Naive thymus-derived CD4-positive, alpha-beta T cell (primary cell): ENCODE measurements around the gene ROBO2. TPM values are rescaled to one million over a fixed set of nuclear protein-coding genes. Genes with fewer than 3 reads are reported as not detected.

ENCODE experiments used
- ATAC-seq: fragments of 150-1000 bp; cut with Tn5 transposase; 2 replicates; pipeline ENCODE4 v1.10.0; 2021; ENCODE audit warnings: mild to moderate bottlenecking, moderate library complexity
- CTCF ChIA-PET: fragments of 350-600 bp; sonication (Branson Sonifier 250); formaldehyde crosslinking; loops from one replicate; lab custom pipeline; 2021; ENCODE audit warnings: antibody characterized with exemption; lab: Charles Lee
- POLR2A ChIA-PET: fragments of 350-600 bp; sonication (Branson Sonifier 250); formaldehyde crosslinking; loops from one replicate; lab custom pipeline; 2021; ENCODE audit warnings: antibody characterized with exemption, inconsistent platforms; lab: Charles Lee
- DNase-seq, 9 donors: peaks; one replicate each; pipeline versions ENCODE4 v3.0.0 to v3.0.0-alpha.2; 2020 to 2022; ENCODE audit warnings: mixed read lengths in 1 of 9
- H3K27ac ChIP-seq: one replicate; pipeline ENCODE4 v1.7.0; 2013; ENCODE audit warnings: mild to moderate bottlenecking, low read depth, low read length, moderate library complexity
- H3K27me3 ChIP-seq, 2 donors: one replicate each; pipeline ENCODE4 v1.7.0; 2013; ENCODE audit warnings: low read length in 2 of 2, mild to moderate bottlenecking in 2 of 2, moderate library complexity in 2 of 2; ENCODE audit not compliant: control insufficient read depth in 2 of 2, insufficient read depth in 2 of 2
- H3K36me3 ChIP-seq, 3 experiments: 1 replicate in 2 of 3; 2 replicates in 1 of 3; pipeline ENCODE4 v1.7.0; 2013; ENCODE audit warnings: low read length in 3 of 3, mild to moderate bottlenecking in 3 of 3, moderate library complexity in 1 of 3; ENCODE audit not compliant: insufficient read depth in 3 of 3, control insufficient read depth in 2 of 3
- H3K4me1 ChIP-seq, 2 donors: one replicate each; pipeline ENCODE4 v1.7.0; 2013; ENCODE audit warnings: low read length in 2 of 2, mild to moderate bottlenecking in 2 of 2, moderate library complexity in 1 of 2; ENCODE audit not compliant: control insufficient read depth in 2 of 2, insufficient read depth in 2 of 2
- H3K4me3 ChIP-seq: 2 replicates; pipeline ENCODE4 v1.7.0; 2013; ENCODE audit warnings: mild to moderate bottlenecking, low read length
- H3K9me3 ChIP-seq, 3 experiments: 1 replicate in 2 of 3; 2 replicates in 1 of 3; pipeline ENCODE4 v1.7.0; 2013; ENCODE audit warnings: low read length in 3 of 3; ENCODE audit not compliant: control insufficient read depth in 2 of 3
- H3K27ac Mint-ChIP-seq, 9 donors: one replicate each; pipeline ENCODE4 v1.8.0; 2020 to 2022; ENCODE audit warnings: mixed read lengths in 9 of 9, mild to moderate bottlenecking in 8 of 9, moderate library complexity in 5 of 9, inconsistent platforms in 2 of 9
- H3K27me3 Mint-ChIP-seq, 5 donors: one replicate each; pipeline ENCODE4 v1.8.0; 2021 to 2022; ENCODE audit warnings: mixed read lengths in 5 of 5, mild to moderate bottlenecking in 1 of 5
- H3K36me3 Mint-ChIP-seq, 5 donors: one replicate each; pipeline ENCODE4 v1.8.0; 2020 to 2022; ENCODE audit warnings: mixed read lengths in 5 of 5, mild to moderate bottlenecking in 3 of 5, inconsistent platforms in 1 of 5
- H3K4me1 Mint-ChIP-seq, 7 donors: one replicate each; pipeline ENCODE4 v1.8.0; 2020 to 2022; ENCODE audit warnings: mixed read lengths in 7 of 7, mild to moderate bottlenecking in 3 of 7, inconsistent platforms in 1 of 7
- H3K4me3 Mint-ChIP-seq, 10 donors: one replicate each; pipeline ENCODE4 v1.8.0; 2020 to 2022; ENCODE audit warnings: mild to moderate bottlenecking in 10 of 10, mixed read lengths in 10 of 10, moderate library complexity in 6 of 10, inconsistent platforms in 2 of 10
- H3K9me3 Mint-ChIP-seq, 11 donors: one replicate each; pipeline ENCODE4 v1.8.0; 2020 to 2022; ENCODE audit warnings: mixed read lengths in 11 of 11, mild to moderate bottlenecking in 4 of 11, inconsistent platforms in 1 of 11, moderate library complexity in 1 of 11
- intact Hi-C, 2 donors: fragments of 100-400 bp; cut with micrococcal nuclease; formaldehyde crosslinking; loops; one replicate each; pipeline ENCODE4 v1.15.1; 2023
- polyA plus RNA-seq, 2 donors: library from polyadenylated mRNA; unstranded; fragments of 300-500 nt; fragmentation: Illumina TruSeq; gene quantifications; one replicate each; pipeline ENCODE4 v1.2.3, GENCODE V29; 2021
- total RNA-seq, 6 experiments: library from RNA in 5 of 6; stranded (reverse) in 5 of 6; gene quantifications; 1 replicate in 5 of 6; 2 replicates in 1 of 6; pipeline ENCODE4 v1.2.3 and lab custom pipeline; 2021 to 2026

The ROBO2 gene
- total and polyA plus RNA-seq, 7 experiments from 2014 or later = not detected

- H3K9me3 ChIP-seq = no peaks in the 10 kb centered on the region
- H3K27ac ChIP-seq = no peak overlapping the region
- no peak overlapping the region for H3K4me3 ChIP-seq
- Mint-ChIP-seq H3K36me3 (peaks cover 0 to 3% (median 0%) of the 10 kb centered on the region in 5 donors), H3K27ac (no peak overlapping the region), H3K9me3 (peaks cover 0 to 27% (median 11%) of the 10 kb centered on the region in 11 donors), H3K27me3 (no peaks in the 10 kb centered on the region), H3K4me1 (no peaks in the 10 kb centered on the region), H3K4me3 (no peak overlapping the region)
- ChIA-PET POLR2A (no interaction called here), CTCF (no interaction called here)
- H3K27me3 ChIP-seq = no peaks in the 10 kb centered on the region
- intact Hi-C loops = no loop called here
- ATAC-seq (no peak), DNase-seq (no peak)
- H3K36me3 ChIP-seq = no peaks in the 10 kb centered on the region
- no peaks in the 10 kb centered on the region for H3K4me1 ChIP-seq
Measured at GRCh38 chr3:77539014-77539413, 499.1 kb downstream of the ROBO2 start.

- DNase-seq (no peak), ATAC-seq (no peak)
- Histone ChIP-seq H3K36me3 (no peaks in the 10 kb centered on the region), H3K4me1 (no peaks in the 10 kb centered on the region), H3K27ac (no peak overlapping the region), H3K9me3 (no peaks in the 10 kb centered on the region), H3K27me3 (no peaks in the 10 kb centered on the region), H3K4me3 (no peak overlapping the region)
- Mint-ChIP-seq H3K4me3 (no peak overlapping the region), H3K4me1 (no peaks in the 10 kb centered on the region), H3K27me3 (no peaks in the 10 kb centered on the region), H3K27ac (no peak overlapping the region), H3K9me3 (peaks cover 0 to 27% (median 11%) of the 10 kb centered on the region in 11 donors), H3K36me3 (peaks cover 0 to 3% (median 0%) of the 10 kb centered on the region in 5 donors)
- POLR2A ChIA-PET = no interaction called here
- intact Hi-C loops = no loop called here
- CTCF ChIA-PET = no interaction called here
Measured at GRCh38 chr3:77539677-77540076, 499.8 kb downstream of the ROBO2 start.

- no peak for ATAC-seq
- H3K27me3 Mint-ChIP-seq = no peaks in the 10 kb centered on the region
- H3K4me1 Mint-ChIP-seq = no peaks in the 10 kb centered on the region
Measured at GRCh38 chr3:77541203-77541922, 501.5 kb downstream of the ROBO2 start.

GRCh38 chr3:77546246-77546645 lies 506.3 kb downstream of the ROBO2 start:
- no peak for ATAC-seq
- no peak overlapping the region for H3K27ac ChIP-seq
- H3K4me1 ChIP-seq = no peaks in the 10 kb centered on the region
- no peaks in the 10 kb centered on the region for H3K36me3 Mint-ChIP-seq
- no peak overlapping the region for H3K27ac Mint-ChIP-seq
- peaks cover 0 to 23% (median 6%) of the 10 kb centered on the region in 11 donors for H3K9me3 Mint-ChIP-seq
- H3K27me3 Mint-ChIP-seq = no peaks in the 10 kb centered on the region
- no peaks in the 10 kb centered on the region for H3K9me3 ChIP-seq
- ChIA-PET POLR2A (no interaction called here), CTCF (no interaction called here)
- no peaks in the 10 kb centered on the region for H3K4me1 Mint-ChIP-seq
- no peak overlapping the region for H3K4me3 Mint-ChIP-seq
- no peaks in the 10 kb centered on the region for H3K27me3 ChIP-seq
- DNase-seq = no peak
- H3K36me3 ChIP-seq = no peaks in the 10 kb centered on the region
- intact Hi-C loops = no loop called here
- H3K4me3 ChIP-seq = no peak overlapping the region

More at GRCh38 chr3:77541203-77541922, 501.5 kb downstream of the ROBO2 start:
- Histone ChIP-seq H3K4me3 (no peak overlapping the region), H3K27me3 (no peaks in the 10 kb centered on the region), H3K36me3 (no peaks in the 10 kb centered on the region), H3K9me3 (no peaks in the 10 kb centered on the region), H3K27ac (no peak overlapping the region), H3K4me1 (no peaks in the 10 kb centered on the region)
- Mint-ChIP-seq H3K27ac (no peak overlapping the region), H3K4me3 (no peak overlapping the region), H3K36me3 (peaks cover 0 to 3% (median 0%) of the 10 kb centered on the region in 5 donors), H3K9me3 (peaks cover 0 to 30% (median 13%) of the 10 kb centered on the region in 11 donors)
- POLR2A ChIA-PET = no interaction called here
- CTCF ChIA-PET = no interaction called here
- intact Hi-C loops = no loop called here
- no peak for DNase-seq

GRCh38 chr3:77549034-77549433 lies 509.1 kb downstream of the ROBO2 start:
- H3K27ac Mint-ChIP-seq = no peak overlapping the region
- no peak overlapping the region for H3K4me3 Mint-ChIP-seq
- H3K4me1 Mint-ChIP-seq = no peaks in the 10 kb centered on the region
- Histone ChIP-seq H3K9me3 (no peaks in the 10 kb centered on the region), H3K27me3 (no peaks in the 10 kb centered on the region), H3K27ac (no peak overlapping the region), H3K36me3 (no peaks in the 10 kb centered on the region), H3K4me1 (no peaks in the 10 kb centered on the region), H3K4me3 (no peak overlapping the region)
- no peaks in the 10 kb centered on the region for H3K36me3 Mint-ChIP-seq
- peaks cover 0 to 19% (median 5%) of the 10 kb centered on the region in 11 donors for H3K9me3 Mint-ChIP-seq
- H3K27me3 Mint-ChIP-seq = no peaks in the 10 kb centered on the region
- CTCF ChIA-PET = no interaction called here
- POLR2A ChIA-PET = no interaction called here
- ATAC-seq (no peak), DNase-seq (no peak)
- intact Hi-C loops = no loop called here

- Histone ChIP-seq H3K27me3 (no peaks in the 10 kb centered on the region), H3K36me3 (no peaks in the 10 kb centered on the region), H3K9me3 (no peaks in the 10 kb centered on the region), H3K27ac (no peak overlapping the region), H3K4me3 (no peak overlapping the region), H3K4me1 (no peaks in the 10 kb centered on the region)
- peaks cover 0 to 23% (median 6%) of the 10 kb centered on the region in 11 donors for H3K9me3 Mint-ChIP-seq
- no peak overlapping the region for H3K4me3 Mint-ChIP-seq
- intact Hi-C loops = no loop called here
- CTCF ChIA-PET = no interaction called here
- no peak for ATAC-seq
- no peak for DNase-seq
- H3K27ac Mint-ChIP-seq = no peak overlapping the region
- POLR2A ChIA-PET = no interaction called here
- no peaks in the 10 kb centered on the region for H3K4me1 Mint-ChIP-seq
- H3K36me3 Mint-ChIP-seq = no peaks in the 10 kb centered on the region
- H3K27me3 Mint-ChIP-seq = no peaks in the 10 kb centered on the region
Measured at GRCh38 chr3:77553240-77553639, 513.3 kb downstream of the ROBO2 start.

GRCh38 chr3:77562089-77562488 lies 522.2 kb downstream of the ROBO2 start:
- Mint-ChIP-seq H3K9me3 (peaks cover 0 to 22% (median 3%) of the 10 kb centered on the region in 11 donors), H3K4me3 (no peak overlapping the region), H3K4me1 (no peaks in the 10 kb centered on the region), H3K27me3 (no peaks in the 10 kb centered on the region), H3K36me3 (no peaks in the 10 kb centered on the region), H3K27ac (no peak overlapping the region)
- Histone ChIP-seq H3K27me3 (no peaks in the 10 kb centered on the region), H3K36me3 (no peaks in the 10 kb centered on the region), H3K4me3 (no peak overlapping the region), H3K4me1 (no peaks in the 10 kb centered on the region), H3K9me3 (no peaks in the 10 kb centered on the region), H3K27ac (no peak overlapping the region)
- ChIA-PET POLR2A (no interaction called here), CTCF (no interaction called here)
- no peak for ATAC-seq
- intact Hi-C loops = no loop called here
- no peak for DNase-seq
